SKM-1 (cell line): ENCODE data around the gene CRIP1.
A peak's percentile ranks its signal among the peaks of the same experiment; 100 is the strongest.

Source experiments
- DNase-seq: peaks from one replicate; lab custom pipeline; 2025; ENCODE audit not compliant: unreplicated experiment; lab: John Stamatoyannopoulos, UW

CRIP1 gene

DNA sequence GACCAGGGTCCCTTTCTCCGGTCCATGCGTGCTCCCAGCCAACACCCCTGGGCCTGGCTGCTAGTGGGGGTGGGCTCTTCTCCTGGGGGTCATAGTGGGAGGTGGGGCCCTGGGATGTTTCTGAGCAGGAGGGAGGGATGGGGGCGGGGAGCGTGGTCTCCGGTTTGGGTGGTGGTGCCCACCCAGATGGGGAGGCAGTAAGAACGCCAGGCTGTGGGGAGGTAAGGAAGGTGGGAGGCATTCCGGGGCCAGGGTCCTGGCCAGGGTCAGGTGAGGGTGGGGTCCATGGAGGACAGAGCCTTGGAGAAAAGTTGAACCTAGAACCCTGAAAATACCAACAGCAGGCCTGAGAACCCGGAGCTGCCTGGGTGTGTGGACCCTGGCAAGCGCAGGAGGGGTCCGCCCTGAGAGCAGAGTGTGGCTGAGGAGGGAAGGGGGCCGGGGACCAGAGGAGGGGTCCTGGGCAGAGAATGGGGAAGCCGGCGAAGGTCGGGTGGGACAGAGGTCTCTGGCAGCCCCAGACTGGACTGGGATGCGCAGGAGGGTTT lies 6.4 kb upstream of the CRIP1 start:
- DNase-seq: no peak

DNA sequence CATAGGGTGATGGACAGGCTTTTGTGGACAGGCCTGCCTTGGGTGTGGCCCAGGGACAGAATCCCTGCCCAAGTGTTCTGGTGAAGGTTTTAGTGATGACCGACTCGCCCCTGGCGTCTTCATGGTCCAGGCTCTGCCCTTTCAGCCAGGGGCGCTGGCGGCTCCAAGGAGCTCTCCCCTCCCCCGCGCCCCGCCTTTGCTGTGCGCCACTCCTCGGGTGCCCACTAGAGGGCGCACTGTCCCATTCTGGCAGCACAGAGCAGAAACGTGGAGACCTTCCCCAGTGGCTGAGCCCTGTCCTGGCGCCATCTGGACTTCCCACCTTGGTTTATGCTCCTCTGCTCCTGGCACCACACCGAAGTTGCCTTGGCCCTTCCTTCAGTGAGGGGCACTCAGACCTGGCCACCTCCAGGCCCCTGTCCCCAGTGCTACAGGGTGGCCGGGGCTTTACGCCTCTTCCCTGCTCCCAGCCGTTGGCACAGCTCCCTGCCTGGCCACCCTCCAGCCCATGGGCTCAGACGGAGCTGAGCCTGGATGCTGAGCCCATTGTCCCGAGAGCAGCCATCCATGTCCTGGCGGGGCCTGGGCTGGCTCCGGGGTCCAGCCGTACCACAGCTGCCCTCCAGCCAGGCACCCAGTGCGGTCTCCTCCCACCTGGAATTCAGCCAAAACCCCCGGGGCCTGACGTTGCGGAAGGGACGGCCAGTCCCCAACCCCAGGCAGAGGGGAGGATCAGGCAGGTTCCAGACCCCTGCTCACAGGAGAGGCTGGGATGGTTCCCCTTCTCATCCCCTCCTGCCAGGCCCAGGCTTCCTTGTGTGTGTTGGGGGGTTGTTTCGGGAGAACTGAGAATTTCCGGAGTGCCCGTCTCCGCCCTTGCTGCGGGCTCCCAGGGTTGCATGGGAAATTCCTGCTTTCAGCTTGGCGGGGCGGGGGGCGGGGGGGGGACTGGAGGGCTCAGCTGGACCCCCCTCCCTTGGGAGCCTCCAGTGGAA lies 5.6 kb upstream of the CRIP1 start:
- DNase-seq: peak; percentile 6

DNA sequence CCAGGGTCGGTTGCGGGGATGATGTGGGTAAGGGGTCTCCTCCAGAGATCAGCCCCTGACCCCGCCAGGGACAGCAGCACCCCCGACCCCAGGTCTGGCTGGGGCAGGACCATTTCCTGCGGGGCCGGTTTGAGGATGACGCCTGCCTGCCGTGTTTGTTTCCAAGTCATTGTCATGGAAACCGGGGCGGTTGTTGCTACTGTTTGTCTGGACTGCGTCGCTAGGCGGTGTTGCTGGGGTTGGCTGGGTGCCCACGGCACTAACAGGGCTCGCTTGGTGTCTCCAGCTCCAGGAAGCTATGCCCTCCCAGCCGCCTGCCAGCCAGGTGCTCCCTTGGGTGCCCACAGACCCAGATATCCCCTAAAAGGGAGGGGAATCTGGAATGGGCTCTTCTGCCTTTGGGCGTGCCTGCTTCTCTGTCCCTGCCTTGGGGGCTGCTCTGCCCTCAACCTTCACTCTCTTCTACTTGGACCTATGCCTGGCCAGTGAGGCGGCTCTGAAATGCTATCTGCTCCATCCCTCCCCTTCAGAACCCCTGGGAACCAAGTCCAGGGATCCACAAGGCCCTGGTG lies 4.7 kb upstream of the CRIP1 start:
- DNase-seq: peak; percentile 35

DNA sequence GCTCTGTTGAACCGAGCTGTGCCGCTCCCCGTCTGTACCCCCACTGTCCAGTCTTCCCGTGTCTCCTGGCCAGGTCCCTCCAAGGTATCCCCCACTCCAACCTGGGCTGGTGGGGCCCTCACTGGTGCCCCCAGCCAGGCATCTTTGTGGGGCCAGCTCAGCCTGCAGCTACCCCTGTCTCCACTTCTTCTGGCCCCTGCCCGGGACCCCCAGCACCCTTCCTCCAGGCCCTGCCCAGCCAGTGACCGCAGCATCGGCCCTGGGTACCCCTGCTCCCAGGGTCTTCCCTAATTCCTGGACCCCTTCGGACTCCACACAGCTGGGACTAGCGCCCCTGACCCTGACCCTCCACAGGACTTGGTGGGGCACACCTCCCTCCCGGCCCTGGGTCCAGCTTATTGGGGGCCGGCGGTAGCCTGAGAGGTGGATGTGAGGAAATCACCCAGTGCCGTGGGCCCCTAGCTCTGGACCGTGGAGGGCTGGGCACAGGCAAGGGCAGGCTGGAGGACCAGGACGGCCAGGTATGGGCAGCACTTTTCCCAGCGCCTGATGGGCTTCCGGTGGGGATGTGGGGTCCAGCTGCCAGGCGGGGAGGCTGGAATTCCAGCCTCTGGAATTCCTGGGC lies 4.1 kb upstream of the CRIP1 start:
- no peak for DNase-seq

DNA sequence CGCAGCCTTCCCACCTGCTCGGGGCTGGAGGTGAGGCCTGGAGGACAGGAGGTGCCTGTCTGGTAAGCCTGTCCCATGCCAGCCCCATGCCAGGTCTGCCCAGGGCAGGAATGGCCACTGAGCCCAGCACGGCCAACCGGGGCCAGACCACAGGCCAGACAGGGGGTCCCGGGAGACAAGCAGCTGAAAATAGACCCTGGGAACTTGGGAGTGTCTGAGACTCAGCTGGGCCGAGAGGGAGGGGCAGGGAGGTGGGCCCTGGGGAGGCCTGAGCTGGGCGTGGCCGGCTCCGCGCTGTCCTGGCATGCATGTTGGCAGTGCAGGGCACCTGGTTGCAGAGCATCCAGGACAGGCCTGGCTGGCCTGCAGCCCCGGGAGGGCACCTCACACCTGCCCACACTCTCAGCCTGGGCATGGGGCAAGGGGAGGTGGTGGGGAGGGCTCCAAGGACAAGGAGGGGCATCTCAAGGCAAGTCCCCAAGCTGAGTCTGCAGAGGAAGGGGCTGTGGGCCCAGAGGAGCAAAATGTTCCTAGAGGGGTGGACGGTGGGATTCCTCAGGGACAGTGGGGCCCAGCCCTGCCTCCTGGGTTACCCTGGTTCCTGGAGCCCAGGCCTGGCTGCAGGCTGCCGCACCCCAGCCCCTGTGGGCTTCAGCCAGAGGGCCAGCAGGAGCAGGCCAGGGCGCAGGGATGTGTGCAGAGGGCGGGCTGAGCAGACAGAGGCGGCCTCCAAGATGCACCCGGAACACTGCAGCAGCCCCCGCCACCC lies 3.2 kb upstream of the CRIP1 start:
- DNase-seq: no peak

DNA sequence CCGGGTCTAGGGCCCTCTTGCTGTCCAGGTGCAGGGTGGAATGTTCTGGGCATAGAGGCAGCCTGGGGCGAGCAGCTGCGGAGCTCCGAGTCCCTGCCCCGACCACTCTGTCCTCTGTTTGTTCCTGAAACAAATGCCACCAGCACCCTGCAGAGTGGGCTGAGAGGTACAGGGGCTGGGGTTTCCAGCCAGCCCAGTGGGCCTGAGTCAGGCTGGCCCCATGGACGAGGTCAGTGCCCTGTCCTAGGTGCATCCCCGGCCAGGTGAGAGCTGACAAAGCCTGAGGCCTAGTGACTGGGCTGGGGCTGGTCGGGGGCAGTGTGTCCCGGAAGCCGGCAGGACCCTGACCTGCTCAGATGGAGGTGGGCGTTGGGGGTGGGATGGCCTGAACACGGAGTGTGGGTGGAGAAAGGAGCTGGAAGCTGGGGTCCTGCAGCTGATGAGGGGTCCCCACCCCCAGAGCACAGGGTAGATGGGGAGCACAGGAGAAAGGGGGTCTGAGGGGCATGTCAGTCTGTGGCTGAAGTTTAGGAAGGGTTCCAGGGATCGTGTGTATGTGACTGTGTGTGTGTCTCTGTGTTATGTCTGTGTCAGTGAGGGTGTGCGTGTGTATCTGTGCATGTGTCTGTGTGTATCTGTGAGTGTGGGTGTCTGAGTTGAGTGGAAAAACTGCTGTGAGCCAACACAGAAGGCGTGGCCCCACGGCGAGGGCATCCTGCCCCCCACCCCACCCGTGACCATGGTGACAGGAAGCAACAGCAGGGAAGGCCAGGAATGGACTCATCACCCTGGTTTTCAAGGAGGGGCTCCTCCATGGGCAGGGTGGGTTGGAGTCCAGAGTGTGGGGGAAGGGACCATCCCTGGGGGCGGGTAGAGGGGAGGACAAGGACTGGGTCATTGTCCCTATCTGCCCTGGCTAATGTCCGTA lies 2.4 kb upstream of the CRIP1 start:
- DNase-seq: no peak

DNA sequence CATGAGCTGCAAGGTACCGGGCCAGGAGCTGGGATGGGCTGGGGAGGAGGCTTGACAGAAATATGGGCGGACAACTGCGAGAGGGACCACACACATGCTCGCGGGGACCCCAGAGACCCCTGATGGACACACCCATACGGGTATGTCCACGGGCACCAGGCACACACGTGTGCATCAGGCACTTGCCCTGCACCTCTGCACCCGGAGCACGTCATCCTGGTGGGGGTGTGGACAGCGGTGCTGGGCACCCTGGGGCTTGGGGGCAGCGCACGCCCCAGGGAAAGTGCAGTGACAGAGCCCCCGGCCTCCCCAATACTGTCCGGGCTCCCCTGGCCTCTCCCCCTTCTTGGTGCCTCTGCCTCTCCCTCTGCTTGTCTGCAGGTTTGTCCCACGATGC lies 1.7 kb upstream of the CRIP1 start:
- no peak for DNase-seq

DNA sequence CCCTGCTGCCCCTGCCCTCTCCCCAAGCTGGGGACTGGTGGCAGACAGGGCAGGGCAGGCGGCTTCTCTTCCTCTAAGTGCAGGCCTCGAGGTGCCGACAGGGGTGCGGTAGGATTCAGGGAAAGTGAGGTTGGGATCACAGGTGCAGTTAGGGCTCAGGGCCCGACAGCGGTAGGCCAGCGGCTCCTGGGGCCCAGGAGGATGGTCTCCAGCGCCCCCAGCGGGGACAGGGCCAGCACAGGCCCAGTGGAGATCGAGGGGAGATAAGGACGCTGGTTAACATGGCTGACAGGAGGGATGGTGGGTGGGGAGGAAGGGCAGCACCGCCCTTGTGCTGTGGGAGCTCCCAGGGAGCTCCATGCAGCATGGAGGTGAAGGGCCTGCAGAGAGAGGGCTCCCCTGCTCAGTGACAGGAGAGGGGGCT lies 935 bp upstream of the CRIP1 start:
- no peak for DNase-seq

DNA sequence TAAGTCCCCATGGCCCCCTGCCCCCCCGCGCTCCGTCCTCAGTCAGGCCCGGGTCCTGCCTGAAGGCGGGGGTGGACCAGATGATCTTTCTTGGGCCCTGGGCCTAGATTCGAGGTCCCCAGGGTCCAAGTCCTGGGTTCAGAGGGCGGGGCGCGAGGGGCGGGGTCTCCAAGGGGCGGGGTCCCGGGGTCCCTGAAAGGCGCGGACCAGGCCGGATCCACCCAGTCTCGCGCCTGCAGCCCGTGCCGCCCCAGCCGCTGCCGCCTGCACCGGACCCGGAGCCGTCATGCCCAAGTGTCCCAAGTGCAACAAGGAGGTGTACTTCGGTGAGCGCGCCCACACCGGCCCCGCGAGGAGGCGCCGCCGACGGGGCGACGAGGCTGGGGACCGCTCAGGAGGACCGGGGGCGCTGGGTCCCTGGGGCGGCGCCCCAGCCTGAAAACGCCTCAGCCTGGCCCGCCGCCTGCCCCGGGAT lies 325 bp downstream of the CRIP1 start:
- no peak for DNase-seq

DNA sequence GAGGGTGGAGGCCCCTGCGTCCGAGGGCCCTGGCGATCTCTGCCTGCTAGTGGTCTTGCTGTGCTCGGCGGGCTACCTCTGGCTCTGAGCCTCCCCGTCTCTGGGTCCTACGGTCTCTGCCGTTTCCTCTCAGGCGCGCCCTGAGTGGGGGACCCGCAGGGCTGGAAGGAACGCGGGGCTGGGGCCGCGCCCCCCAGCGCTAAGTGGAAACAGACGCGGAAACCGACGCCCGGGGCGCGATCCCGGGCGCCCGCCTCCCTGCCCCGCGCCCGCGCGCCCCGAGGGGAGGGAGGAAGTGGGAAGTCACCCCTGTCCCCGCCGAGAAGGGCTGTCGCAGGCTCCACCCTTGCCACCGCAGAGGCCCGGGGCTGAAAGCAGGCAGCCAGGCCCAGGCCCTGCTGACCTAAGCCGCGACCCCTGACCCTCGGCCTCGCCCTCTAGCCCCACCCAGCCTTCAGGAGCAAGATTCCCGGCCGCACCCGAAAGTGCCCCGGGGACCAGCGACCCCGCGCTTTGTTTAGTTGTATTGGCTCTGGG lies 831 bp downstream of the CRIP1 start:
- no peak for DNase-seq

DNA sequence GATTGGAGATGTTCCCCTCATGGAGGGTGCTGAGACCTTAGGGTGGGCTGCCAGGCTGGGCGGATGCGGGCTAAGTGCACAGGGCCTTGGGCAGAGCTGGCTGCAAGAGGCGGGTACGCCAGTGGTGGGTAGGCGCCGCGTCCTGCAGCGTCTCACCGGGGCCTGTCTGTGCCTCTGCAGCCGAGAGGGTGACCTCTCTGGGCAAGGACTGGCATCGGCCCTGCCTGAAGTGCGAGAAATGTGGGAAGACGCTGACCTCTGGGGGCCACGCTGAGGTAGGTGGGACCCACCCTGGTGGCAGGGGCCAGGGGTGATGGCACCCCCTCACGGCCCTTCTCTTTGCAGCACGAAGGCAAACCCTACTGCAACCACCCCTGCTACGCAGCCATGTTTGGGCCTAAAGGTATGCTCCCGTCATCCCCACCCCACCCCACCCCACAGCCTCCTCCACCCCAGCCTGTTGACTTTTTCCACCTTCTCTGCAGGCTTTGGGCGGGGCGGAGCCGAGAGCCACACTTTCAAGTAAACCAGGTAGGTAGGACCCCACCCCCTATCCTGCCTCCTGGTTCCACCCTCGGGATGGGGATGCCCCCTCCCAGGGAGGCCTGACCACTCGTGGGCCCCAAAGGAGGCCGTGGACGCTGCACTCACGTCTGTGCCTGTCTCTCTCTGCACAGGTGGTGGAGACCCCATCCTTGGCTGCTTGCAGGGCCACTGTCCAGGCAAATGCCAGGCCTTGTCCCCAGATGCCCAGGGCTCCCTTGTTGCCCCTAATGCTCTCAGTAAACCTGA lies 1.5 kb downstream of the CRIP1 start:
- no peak for DNase-seq

DNA sequence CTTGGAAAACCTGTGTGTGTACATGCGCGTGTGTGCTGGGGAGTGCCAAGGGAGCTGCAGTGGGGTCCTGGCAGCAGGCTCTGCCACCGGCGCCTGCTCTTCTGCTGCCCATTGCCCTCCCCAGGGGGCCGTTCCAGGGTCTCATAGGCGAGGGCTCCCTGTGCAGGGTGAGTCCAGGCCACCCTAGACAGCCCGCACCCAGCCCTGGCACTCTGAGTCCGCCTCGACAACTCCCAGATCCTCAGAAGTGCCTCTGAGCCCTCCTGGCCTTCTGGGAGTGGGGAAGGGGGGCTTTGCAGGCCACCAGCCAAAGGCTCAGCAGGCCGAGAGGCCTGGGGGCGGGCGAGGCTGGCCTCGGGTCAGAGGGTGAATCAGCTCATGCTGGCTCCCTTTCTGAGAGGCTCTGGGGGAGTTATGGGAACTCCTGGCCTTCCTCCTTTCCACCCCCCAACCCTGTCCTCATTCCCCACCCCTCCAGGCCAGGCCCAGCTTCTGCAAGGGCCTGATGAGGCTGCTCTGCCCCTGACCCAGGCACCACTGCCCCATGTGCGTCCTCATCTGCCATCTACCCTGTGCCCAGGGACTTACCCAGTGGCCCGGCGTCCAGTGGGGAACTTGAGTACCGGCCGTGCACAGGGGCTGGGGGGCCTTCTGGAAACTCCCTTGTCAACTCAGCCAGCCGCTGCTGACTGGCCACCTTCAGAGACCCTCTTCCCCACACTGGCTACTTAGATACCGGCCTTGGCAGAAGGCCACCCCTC lies 2.3 kb downstream of the CRIP1 start:
- no peak for DNase-seq

DNA sequence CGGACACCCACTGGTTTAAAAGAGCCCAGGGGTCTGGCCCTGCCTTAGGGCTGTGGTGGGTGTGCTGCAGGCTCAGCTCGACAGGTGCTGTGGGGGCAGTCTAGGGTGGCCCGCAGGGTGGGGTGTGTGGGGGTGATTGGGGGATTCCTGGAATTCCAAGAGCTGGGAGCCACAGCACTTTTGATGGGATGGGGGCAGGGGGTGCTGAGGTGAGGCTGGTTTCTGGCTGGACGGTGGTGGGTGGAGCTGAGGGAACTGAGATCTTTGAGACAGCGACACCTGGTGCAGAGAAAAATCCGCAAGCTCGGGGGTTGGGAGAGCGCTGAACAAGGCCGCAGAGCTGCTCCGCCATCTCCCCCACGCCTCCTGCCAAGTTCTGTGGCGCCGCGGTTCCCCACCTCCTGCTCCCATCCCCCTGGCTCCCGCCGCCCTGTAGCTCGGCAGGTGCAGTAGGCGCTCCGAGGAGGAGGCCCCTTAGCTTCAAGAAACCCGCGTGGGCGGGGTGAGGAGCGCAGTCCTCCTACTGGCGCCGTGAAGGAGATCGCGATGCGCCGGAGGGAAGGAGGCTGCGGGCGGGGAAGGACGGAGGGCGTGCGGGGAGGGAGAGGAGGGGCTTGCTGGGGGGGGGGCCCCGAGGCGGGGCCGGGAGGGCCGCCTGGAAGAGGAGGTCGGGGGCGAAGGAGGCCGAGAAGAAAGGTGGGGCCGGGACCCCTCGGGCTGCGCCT lies 3.0 kb downstream of the CRIP1 start:
- DNase-seq: peak; percentile 35

DNA sequence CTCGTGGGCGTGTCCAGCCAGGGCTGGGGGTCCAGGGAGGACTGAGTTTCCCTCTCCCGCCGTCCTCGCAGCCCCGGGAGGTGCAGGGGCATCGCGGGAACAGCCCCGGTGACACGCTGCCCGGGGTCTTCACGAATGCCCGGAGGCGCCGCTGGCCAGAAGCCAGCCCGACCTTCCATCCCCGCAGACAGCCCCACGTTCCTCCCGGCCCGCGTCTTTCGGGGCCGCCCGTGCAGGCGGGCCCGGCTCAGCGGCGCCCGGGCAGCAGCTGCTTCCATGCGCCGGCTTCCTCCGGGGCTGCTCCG lies 3.5 kb downstream of the CRIP1 start:
- no peak for DNase-seq

DNA sequence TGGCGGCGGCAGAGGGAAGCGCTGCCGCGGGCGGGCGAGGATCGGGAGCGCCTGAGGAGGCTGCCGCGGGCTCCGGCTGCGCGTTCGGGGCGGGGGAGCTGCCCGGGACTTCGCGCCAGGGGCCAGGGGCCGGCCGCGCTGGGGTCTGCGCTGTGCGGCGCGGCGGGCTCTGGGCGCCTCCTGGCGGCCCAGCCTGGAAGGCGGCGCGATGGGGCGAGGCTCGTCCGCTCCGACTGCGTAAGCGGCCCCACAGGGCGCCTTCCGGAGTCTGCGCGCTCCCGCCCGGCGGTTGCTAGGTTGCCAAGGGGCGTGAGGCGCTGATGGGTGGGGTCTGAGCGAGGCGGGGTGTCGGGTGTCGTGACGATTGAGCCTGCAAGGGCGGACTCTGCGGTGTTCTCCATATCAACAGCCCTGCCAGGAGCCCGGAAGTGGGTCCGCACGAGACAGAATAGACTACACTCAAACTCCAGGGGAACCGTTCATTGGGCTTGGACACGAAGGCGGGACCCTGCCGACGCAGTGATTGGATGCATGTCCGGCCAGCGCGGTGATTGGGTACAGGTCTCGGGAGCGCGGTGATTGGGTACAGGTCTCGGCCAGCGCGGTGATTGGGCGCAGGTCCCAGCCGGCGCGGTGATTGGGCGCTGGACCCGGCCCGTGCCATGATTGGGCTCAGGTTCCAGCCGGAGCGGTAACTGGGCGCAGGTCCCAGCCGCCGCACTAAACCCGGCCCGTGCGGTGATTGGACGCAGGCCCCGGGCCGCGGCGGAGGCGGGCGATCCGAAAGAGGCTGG lies 4.1 kb downstream of the CRIP1 start, which contains the start of gene TEDC1:
Gene TEDC1, plus strand, starts transcription at position 675 of the 794 bp plus-strand sequence. CDS start 130 bp downstream, outside the sequence.
- DNase-seq: peak; percentile 93

DNA sequence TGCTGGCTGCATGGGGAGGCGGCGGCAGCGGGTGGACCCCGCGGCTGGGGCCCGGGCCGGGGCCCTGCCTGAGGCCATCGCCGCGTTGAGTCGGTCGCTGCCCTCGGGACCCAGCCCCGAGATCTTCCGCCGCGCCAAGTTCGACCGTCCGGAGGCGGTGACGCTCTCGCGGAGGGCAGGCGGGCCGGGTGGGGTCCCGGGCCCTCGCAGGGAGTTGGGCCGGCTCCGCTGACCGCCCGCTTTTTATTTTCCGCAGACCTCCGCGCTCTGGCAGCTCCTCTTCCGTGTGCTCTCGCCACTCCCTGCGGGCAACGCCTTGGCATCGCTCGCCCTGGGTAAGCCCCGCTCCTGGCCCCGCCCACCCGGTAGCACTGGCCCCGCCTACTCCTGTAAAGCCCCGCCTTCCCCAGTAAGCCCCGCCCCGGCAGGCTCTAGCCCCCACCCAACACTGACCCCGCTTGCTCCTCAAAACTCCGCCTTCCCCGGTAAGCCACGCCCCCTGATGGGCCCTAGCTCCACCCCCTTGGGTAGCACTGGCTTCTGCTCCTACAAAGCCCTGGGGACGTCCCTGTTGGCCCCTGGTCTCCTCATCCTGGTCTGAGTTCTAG lies 4.8 kb downstream of the CRIP1 start:
- DNase-seq: peak; percentile 25
